GM19372 (cell line): ENCODE results near the gene RNASEH1.
A peak's percentile ranks its signal among the peaks of the same experiment; 100 is the strongest.
"Not testable (repeated sequence)": the region's sequence is repeated elsewhere in the genome, so short reads cannot be mapped to it uniquely, and the experiment has no call there.

ENCODE experiments used
- ATAC-seq: cut with Tn5 transposase; IDR thresholded peaks from one replicate; pipeline ENCODE4 v1.9.1; 2021; ENCODE audit warnings: mild to moderate bottlenecking, low read depth, moderate library complexity; ENCODE audit not compliant: unreplicated experiment

Gene RNASEH1

GRCh38 chr2:3594493-3595281 lies 36.6 kb upstream of the RNASEH1 start, which contains the start of gene COLEC11:
TSS of gene COLEC11 (plus strand) at chr2:3595112. CDS start at chr2:3604341, 9,229 bp downstream.
- ATAC-seq, result no peak

GRCh38 chr2:3589086-3589485 lies 31.0 kb upstream of the RNASEH1 start:
- no peak for ATAC-seq

GRCh38 chr2:3588084-3588483 lies 30.0 kb upstream of the RNASEH1 start:
- ATAC-seq, result no peak

- ATAC-seq, result no peak
Observed at GRCh38 chr2:3587432-3587831, 29.3 kb upstream of the RNASEH1 start.

GRCh38 chr2:3587021-3587420 lies 28.9 kb upstream of the RNASEH1 start:
- ATAC-seq, result no peak

- no peak for ATAC-seq
Observed at GRCh38 chr2:3586220-3586619, 28.1 kb upstream of the RNASEH1 start.

- no peak for ATAC-seq
Observed at GRCh38 chr2:3585261-3586109, 27.4 kb upstream of the RNASEH1 start.

- no peak for ATAC-seq
Observed at GRCh38 chr2:3584608-3585260, 26.6 kb upstream of the RNASEH1 start.

- ATAC-seq, result no peak
Observed at GRCh38 chr2:3584076-3584475, 25.9 kb upstream of the RNASEH1 start.

- ATAC-seq, result no peak
Observed at GRCh38 chr2:3581367-3582262, 23.5 kb upstream of the RNASEH1 start.

GRCh38 chr2:3580449-3580848 lies 22.3 kb upstream of the RNASEH1 start:
- ATAC-seq, result no peak

- ATAC-seq, result no peak
Observed at GRCh38 chr2:3578987-3579386, 20.9 kb upstream of the RNASEH1 start.

GRCh38 chr2:3576263-3576630 lies 18.1 kb upstream of the RNASEH1 start:
- not testable (repeated sequence) for ATAC-seq

GRCh38 chr2:3575534-3576262 lies 17.6 kb upstream of the RNASEH1 start:
- ATAC-seq, result peak; percentile 35

GRCh38 chr2:3574155-3574554 lies 16.0 kb upstream of the RNASEH1 start:
- no peak for ATAC-seq

GRCh38 chr2:3572620-3573019 lies 14.5 kb upstream of the RNASEH1 start:
- ATAC-seq, result no peak

GRCh38 chr2:3571284-3571683 lies 13.2 kb upstream of the RNASEH1 start:
- no peak for ATAC-seq

- ATAC-seq, result not testable (repeated sequence)
Observed at GRCh38 chr2:3569656-3570055, 11.5 kb upstream of the RNASEH1 start.

GRCh38 chr2:3566806-3567205 lies 8.7 kb upstream of the RNASEH1 start:
- ATAC-seq, result no peak
